Sigmoid colon (tissue), 7 donors: ENCODE data around the gene RESF1. TPM values are rescaled to one million over a fixed set of nuclear protein-coding genes. Genes with fewer than 3 reads are reported as not detected.

Experiments used
- DNase-seq: peaks from one replicate; pipeline ENCODE4 v3.0.0-alpha.2; 2019
- H3K27ac ChIP-seq, 4 donors: fragments of 200-600 bp; sonication (generic); one replicate each; pipeline ENCODE4 v1.5.1; 2016 to 2019; ENCODE audit warnings: mild to moderate bottlenecking in 1 of 4
- H3K27me3 ChIP-seq, 3 donors: fragments of 200-600 bp; sonication (generic); one replicate each; pipeline ENCODE4 v1.5.1; 2019; ENCODE audit warnings: mild to moderate bottlenecking in 1 of 3
- H3K36me3 ChIP-seq, 4 donors: fragments of 200-600 bp; sonication (generic); one replicate each; pipeline ENCODE4 v1.5.1; 2016 to 2019
- H3K4me1 ChIP-seq, 4 donors: fragments of 200-600 bp; sonication (generic); one replicate each; pipeline ENCODE4 v1.5.1; 2017 to 2019
- H3K4me3 ChIP-seq, 4 donors: fragments of 200-600 bp; sonication (generic); one replicate each; pipeline ENCODE4 v1.5.1; 2017 to 2019; ENCODE audit warnings: mild to moderate bottlenecking in 2 of 4, moderate library complexity in 1 of 4
- H3K9me3 ChIP-seq, 4 donors: fragments of 200-600 bp in 3 of 4; sonication (generic) in 3 of 4; one replicate each; pipeline versions ENCODE4 v1.5.1 to v1.6.1; 2013 to 2019
- EP300 ChIP-seq, 4 donors: sonication (generic); formaldehyde crosslinking; IDR thresholded peaks; one replicate each; pipeline ENCODE4 v1.6.1; 2017; ENCODE audit warnings: antibody characterized with exemption in 4 of 4
- POLR2A ChIP-seq, 2 donors: fragments of 450-650 bp; IDR thresholded peaks; one replicate each; pipeline ENCODE4 v1.6.1; 2016; ENCODE audit warnings: antibody characterized with exemption in 2 of 2, mild to moderate bottlenecking in 2 of 2, moderate library complexity in 2 of 2
- POLR2AphosphoS5 ChIP-seq, 4 donors: sonication (generic); formaldehyde crosslinking; IDR thresholded peaks; one replicate each; pipeline ENCODE4 v1.6.1; 2017; ENCODE audit warnings: antibody characterized with exemption in 4 of 4
- whole genome bisulfite sequencing, 2 donors: extraction: QIAGEN DNeasy Blood & Tissue Kit; methylation state at CpG; one replicate each; pipeline ENCODE4 v1.1.7; 2013; 5-methylcytosine and 5-hydroxymethylcytosine counted together
- intact Hi-C: fragments of 100-400 bp; cut with DNase I; formaldehyde crosslinking; loops from one replicate; pipeline ENCODE4 v1.15.1; 2023
- polyA plus RNA-seq, 3 donors: library from polyadenylated mRNA; stranded (reverse); fragments of 200-250 nt; gene quantifications; one replicate each; pipeline ENCODE4 v1.2.3, GENCODE V29; 2013
- total RNA-seq, 4 donors: library from RNA; depleted of rRNA; stranded (reverse); fragments of >200 nt; gene quantifications; one replicate each; pipeline ENCODE4 v1.1.0, GENCODE V29; 2016
- TF ChIP-seq, protein P1 (sequence below), 4 experiments: fragments of 450-650 bp in 3 of 4; fragments of 200-600 bp in 1 of 4; IDR thresholded peaks; one replicate each; pipeline ENCODE4 v1.5.1; 2016 to 2019; ENCODE audit warnings: antibody characterized with exemption in 4 of 4, mild to moderate bottlenecking in 3 of 4, moderate library complexity in 2 of 4
- donor health status: healthy with polysubstance abuse.
- donor health status: Bipolar disorder and iron deficiency.
- donor health status: healthy.

The RESF1 gene, protein sequence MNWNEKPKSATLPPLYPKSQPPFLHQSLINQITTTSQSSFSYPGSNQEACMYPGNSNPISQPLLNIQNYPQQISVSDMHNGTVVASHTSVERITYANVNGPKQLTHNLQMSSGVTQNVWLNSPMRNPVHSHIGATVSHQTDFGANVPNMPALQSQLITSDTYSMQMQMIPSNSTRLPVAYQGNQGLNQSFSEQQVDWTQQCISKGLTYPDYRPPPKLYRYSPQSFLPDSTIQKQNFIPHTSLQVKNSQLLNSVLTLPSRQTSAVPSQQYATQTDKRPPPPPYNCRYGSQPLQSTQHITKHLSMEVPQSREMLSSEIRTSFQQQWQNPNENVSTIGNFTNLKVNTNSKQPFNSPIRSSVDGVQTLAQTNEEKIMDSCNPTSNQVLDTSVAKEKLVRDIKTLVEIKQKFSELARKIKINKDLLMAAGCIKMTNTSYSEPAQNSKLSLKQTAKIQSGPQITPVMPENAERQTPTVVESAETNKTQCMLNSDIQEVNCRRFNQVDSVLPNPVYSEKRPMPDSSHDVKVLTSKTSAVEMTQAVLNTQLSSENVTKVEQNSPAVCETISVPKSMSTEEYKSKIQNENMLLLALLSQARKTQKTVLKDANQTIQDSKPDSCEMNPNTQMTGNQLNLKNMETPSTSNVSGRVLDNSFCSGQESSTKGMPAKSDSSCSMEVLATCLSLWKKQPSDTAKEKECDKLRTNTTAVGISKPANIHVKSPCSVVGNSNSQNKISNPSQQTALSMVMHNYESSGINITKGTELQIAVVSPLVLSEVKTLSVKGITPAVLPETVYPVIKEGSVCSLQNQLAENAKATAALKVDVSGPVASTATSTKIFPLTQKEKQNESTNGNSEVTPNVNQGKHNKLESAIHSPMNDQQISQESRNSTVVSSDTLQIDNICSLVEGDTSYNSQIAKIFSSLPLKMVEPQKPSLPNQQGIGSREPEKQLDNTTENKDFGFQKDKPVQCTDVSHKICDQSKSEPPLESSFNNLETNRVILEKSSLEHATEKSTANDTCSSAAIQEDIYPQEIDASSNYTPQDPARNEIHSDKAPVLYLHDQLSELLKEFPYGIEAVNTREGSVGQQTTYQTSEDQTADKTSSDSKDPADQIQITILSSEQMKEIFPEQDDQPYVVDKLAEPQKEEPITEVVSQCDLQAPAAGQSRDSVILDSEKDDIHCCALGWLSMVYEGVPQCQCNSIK (N-terminal part only)
- total RNA-seq (10 to 100 TPM; 33.5 to 49.4 (median 41.2) TPM), polyA plus RNA-seq (10 to 100 TPM; 22.2 to 43.4 (median 28.2) TPM)

DNA sequence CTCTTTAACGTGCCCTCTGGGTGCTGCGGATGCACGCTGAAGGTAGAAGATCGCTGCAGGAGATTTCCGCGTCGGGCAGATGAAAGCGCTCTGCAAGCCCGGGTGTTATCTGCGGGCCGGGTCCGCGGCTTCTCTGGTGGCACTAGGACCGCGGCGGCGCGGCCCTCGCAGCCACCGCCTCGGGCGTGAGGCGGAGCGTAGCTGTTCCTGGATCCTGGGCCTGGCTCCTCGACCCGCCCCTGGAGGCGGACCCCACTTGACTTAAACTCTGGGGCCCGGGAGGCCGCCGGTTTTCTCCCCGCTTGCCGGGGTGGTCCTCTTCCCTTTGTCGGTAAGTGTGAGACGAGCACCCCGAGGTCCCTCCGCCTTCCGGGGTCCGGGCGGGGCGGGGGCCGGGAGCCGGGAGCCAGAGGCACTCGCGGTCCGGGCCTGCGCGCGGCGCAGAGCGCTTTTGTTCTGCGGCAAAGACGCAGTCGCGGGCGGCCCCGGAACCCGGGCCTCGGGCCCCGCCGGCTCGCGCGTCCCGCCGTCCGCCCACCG is at the start of gene RESF1:
RESF1 (plus strand) TSS at position 255 of the 540 bp plus-strand sequence. CDS start 21,541 bp downstream, outside the sequence.
- intact Hi-C loops: loop anchor here (1.0 kb wide), 1 partner anchor 230 kb away; the partner anchor contains the start of gene AMN1
- 0 to 1% methylated on average over 67 of the region's 67 CpGs for WGBS, 2 donors

DNA sequence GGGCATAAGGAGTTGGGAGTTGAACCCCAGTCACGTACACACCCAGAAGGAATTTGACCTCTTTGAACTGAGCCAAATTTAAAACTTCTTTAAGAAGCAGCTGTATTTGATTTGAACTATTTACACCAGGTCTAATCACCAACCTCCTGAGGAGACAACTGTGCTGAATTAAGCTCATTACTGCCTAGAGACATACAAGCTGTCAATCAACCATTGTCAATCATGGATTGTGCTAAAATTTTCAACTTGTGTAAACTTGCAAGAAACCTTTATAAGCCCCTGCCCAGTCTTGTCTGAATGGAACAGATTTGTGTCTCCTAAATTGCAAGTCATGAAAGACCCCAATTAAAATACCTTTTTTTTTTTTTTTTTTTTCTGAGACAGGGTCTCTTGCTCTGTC is 44.3 kb upstream of the RESF1 start:
- TF ChIP-seq POLR2AphosphoS5 (IDR thresholded peaks at IDR 0.05): no peak
- TF ChIP-seq EP300 (IDR thresholded peaks at IDR 0.05): no peak
- TF ChIP-seq, protein P1, sequence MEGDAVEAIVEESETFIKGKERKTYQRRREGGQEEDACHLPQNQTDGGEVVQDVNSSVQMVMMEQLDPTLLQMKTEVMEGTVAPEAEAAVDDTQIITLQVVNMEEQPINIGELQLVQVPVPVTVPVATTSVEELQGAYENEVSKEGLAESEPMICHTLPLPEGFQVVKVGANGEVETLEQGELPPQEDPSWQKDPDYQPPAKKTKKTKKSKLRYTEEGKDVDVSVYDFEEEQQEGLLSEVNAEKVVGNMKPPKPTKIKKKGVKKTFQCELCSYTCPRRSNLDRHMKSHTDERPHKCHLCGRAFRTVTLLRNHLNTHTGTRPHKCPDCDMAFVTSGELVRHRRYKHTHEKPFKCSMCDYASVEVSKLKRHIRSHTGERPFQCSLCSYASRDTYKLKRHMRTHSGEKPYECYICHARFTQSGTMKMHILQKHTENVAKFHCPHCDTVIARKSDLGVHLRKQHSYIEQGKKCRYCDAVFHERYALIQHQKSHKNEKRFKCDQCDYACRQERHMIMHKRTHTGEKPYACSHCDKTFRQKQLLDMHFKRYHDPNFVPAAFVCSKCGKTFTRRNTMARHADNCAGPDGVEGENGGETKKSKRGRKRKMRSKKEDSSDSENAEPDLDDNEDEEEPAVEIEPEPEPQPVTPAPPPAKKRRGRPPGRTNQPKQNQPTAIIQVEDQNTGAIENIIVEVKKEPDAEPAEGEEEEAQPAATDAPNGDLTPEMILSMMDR (IDR thresholded peaks at IDR 0.05): no peak
- Histone ChIP-seq H3K4me3 (no peak overlapping the region), H3K36me3 (no peaks in the 10 kb centered on the region), H3K27ac (no peak overlapping the region), H3K9me3 (peaks cover 0 to 15% (median under 1%) of the 10 kb centered on the region in 4 donors), H3K4me1 (no peaks in the 10 kb centered on the region), H3K27me3 (no peaks in the 10 kb centered on the region)
- no peak for DNase-seq
- 25 to 69% methylated on average over 1 of the region's 1 CpG for WGBS, 2 donors
- intact Hi-C loops: no loop called here

More for the DNA sequence above, at the start of gene RESF1:
- peaks cover 0 to 36% (median 24%) of the 10 kb centered on the region in 4 donors for H3K4me1 ChIP-seq
- H3K36me3 ChIP-seq: peaks cover 0 to 9% (median 2%) of the 10 kb centered on the region in 4 donors
- peak within 1 kb of the TSS; percentile 92 to 97 (median 94) for H3K27ac ChIP-seq
- DNase-seq: peak; percentile 91
- no peaks in the 10 kb centered on the region for H3K27me3 ChIP-seq
- H3K9me3 ChIP-seq: no peaks in the 10 kb centered on the region
- H3K4me3 ChIP-seq: peak within 1 kb of the TSS; percentile 67 to 79 (median 72)
- TF ChIP-seq POLR2A (IDR thresholded peaks at IDR 0.05) (peak; percentile 40 to 62), POLR2AphosphoS5 (IDR thresholded peaks at IDR 0.05) (peak; percentile 66 to 90 (median 78)), EP300 (IDR thresholded peaks at IDR 0.05) (no peak)
- TF ChIP-seq, protein P1 (IDR thresholded peaks at IDR 0.05): no peak

DNA sequence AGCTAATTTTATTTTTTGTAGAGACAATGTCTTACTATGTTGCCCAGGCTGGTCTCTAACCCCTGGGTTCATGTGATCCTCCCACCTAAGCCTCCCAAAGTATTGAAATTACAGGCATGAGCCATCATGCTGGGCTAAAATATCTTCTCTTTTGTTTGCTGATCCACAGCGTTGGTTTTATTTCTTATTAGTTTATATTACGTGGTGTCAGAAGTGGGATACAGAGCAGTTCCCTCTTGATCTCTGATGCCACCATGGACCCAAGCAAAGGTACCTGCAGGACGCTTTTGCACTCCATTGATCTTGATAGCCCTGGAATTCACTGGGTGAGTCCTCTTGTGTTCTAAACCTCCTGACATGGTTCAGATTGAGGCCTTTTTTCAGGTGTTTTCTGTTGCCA is 43.8 kb upstream of the RESF1 start:
- WGBS, 2 donors: 89 to 95% methylated on average over 3 of the region's 3 CpGs
- no peaks in the 10 kb centered on the region for H3K27me3 ChIP-seq
- no peak for DNase-seq
- H3K4me3 ChIP-seq: no peak overlapping the region
- H3K4me1 ChIP-seq: no peaks in the 10 kb centered on the region
- H3K36me3 ChIP-seq: no peaks in the 10 kb centered on the region
- no peak overlapping the region for H3K27ac ChIP-seq
- intact Hi-C loops: no loop called here
- peaks cover 0 to 15% (median under 1%) of the 10 kb centered on the region in 4 donors for H3K9me3 ChIP-seq
- no peak for TF ChIP-seq POLR2AphosphoS5 (IDR thresholded peaks at IDR 0.05)
- no peak for TF ChIP-seq EP300 (IDR thresholded peaks at IDR 0.05)
- TF ChIP-seq, protein P1 (IDR thresholded peaks at IDR 0.05): no peak
- TF ChIP-seq POLR2A (IDR thresholded peaks at IDR 0.05): no peak
